ENCODE measurements around the gene SNAP25.

SNAP25 gene

GRCh38 chr20:10253780-10254179 lies 35.1 kb downstream of the SNAP25 start:
- H3K4me3 ChIP-seq (ENCODE audit: low read length): no peak overlapping the region
- DNase-seq (ENCODE audit: low read depth, low spot score): peak; percentile 4

- DNase-seq (ENCODE audit: low read depth, low spot score): no peak
- no peak overlapping the region for H3K4me3 ChIP-seq (ENCODE audit: low read length)
These were observed 37.2 kb downstream of the SNAP25 start for GRCh38 chr20:10255846-10256245.

DNA sequence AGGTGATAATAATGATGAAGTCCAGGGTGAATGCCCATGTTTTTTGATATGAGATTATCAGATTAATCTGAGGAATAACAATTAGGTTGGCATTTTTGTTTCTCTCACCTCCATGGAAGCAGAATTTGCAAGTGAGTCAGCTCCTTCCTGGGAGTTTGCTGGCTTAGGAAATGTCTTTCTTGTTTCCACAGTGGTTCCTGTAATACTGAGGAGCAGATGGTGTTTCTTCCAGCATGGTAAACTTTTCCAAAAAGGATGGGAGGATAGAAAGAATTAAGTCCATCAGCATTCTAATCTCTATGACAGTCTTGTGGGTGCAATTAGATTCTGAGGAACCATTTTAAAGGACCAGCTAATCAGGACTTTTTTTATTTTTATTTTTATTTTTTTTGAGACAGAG lies 40.5 kb downstream of the SNAP25 start:
- DNase-seq (ENCODE audit: low read depth, low spot score): no peak
- H3K4me3 ChIP-seq (ENCODE audit: low read length): no peak overlapping the region

DNA sequence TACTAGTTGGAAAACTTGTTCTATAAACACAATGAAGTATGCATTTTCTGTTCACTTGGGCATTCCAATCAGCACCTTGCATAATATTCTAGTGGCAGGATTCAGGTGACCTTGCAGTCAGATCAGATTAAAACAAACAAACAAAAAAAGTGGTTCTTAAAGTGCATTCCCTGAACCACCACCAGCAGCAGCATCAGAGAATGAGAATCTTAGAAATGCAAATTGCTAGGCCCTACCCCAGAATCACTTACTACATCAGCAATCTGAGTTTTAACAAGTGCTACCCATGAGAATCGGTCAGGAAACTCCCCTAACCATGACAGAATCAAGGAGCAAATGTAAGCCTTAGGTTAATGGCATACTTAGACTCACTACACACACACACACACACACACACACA lies 41.7 kb downstream of the SNAP25 start:
- DNase-seq (ENCODE audit: low read depth, low spot score): no peak
- H3K4me3 ChIP-seq (ENCODE audit: low read length): no peak overlapping the region

DNA sequence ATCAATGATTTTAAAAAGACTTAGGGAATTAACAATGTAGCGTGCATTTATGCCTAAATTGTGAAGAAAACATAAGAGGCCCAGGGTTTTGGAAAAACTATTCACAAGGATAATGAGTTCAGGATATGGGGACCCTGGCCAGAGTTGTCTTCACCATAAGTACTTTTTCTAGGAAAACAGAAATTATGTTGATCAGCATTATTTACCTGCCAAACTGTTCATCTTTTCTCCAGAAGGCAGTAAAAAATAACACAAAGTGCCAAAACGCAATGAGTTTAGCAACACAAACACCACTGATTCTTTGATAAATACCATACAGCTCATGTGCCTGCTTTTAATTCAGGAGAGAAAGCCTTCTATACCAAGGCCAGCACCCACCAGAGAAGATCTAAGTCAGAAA lies 43.1 kb downstream of the SNAP25 start:
- no peak for DNase-seq (ENCODE audit: low read depth, low spot score)
- no peak overlapping the region for H3K4me3 ChIP-seq (ENCODE audit: low read length)

GRCh38 chr20:10263385-10264165 lies 44.9 kb downstream of the SNAP25 start:
- DNase-seq (ENCODE audit: low read depth, low spot score): no peak
- H3K4me3 ChIP-seq (ENCODE audit: low read length): no peak overlapping the region

DNA sequence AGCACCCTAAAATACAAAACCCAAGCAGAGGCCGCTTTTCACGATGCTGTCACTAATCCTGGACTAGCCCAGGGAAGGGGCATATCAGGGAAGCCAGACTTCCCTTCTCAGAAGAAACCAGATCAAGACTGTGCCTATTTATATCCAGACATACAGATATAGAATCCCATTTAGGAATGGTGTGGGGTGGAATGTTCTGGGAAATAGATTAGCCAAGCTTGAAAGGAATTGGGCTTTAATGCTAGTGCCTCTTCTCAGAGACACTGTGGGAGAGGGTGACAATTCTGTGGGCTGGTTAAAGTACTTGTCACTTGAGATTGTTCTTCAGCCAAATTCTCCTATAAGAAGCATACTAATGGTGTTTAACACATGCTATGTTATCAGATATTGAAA lies 45.5 kb downstream of the SNAP25 start:
- no peak overlapping the region for H3K4me3 ChIP-seq (ENCODE audit: low read length)
- no peak for DNase-seq (ENCODE audit: low read depth, low spot score)

DNA sequence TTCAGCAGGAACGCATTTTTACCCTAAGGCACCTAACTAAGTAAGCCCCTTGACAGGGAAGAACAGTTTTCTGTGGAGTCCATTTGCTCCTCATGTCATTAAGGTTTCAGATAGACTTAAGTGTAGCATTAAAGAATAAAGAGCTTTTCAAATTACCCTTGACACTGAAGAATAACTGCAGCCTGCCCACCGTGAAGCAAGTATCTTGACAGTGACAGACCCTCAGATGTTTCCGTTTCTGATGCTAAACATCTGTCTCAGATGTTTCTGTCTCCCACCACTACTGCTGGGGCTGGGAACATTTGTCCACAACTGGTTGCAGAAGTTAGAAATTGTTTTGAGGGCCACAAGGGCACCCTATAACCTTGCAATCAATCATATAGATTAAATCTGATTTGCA lies 50.0 kb downstream of the SNAP25 start:
- no peak for DNase-seq (ENCODE audit: low read depth, low spot score)
- no peak overlapping the region for H3K4me3 ChIP-seq (ENCODE audit: low read length)

DNA sequence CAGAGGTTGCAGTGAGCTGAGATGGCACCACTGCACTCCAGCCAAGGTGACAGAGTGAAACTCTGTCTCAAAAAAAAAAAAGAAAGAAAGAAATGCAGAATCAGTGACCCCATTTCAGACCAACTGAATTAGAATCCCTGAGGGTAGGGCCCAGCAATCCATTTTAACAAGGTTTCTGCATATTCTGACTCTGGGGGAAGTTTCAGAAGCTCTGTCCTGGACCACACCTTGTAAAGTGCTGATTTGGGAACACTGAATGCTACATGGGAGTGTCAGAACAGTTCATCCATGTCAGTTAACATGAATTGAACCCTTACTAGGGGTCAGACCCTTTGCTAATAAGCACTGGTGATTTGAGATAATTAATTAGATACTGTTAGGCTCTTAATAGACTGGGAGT lies 52.0 kb downstream of the SNAP25 start:
- H3K4me3 ChIP-seq (ENCODE audit: low read length): no peak overlapping the region
- no peak for DNase-seq (ENCODE audit: low read depth, low spot score)

- H3K4me3 ChIP-seq (ENCODE audit: low read length): no peak overlapping the region
- DNase-seq (ENCODE audit: low read depth, low spot score): no peak
These were observed 53.0 kb downstream of the SNAP25 start for GRCh38 chr20:10271494-10272219.

DNA sequence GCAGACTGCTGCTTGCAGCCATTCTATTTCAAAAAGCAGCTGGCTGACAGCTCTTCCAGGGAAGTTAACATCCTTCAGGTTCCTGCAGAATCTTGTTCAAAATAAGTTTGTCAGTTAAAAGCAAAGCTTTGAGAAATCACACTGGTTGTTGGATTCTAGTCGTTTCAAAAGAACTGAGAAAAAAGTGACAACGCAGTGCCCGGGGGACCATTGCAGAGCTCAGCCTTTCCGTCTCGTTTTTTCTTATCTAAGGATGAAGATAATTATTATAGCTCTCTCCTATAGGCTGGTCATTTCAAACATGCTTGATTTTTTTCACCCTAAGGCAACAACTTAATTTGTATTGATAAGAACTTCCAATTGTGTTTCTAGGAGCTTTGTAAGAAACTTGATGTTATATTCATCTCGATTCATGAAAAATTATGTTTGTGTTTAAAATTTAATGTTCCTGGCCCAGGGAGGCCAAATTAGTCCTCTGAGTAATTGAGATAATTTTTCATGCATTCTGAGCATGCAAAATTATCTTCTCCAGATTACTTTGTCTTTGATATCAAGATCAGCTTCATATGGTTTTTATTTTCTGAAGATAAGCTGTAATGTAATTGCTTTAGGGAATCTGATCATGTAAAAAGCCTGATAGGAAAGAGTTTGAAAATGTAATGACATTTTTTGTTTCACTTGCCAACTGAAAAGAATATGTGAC lies 58.4 kb downstream of the SNAP25 start:
- DNase-seq (ENCODE audit: low read depth, low spot score): no peak
- H3K4me3 ChIP-seq (ENCODE audit: low read length): no peak overlapping the region

- H3K4me3 ChIP-seq (ENCODE audit: low read length): no peak overlapping the region
- no peak for DNase-seq (ENCODE audit: low read depth, low spot score)
These were observed 59.0 kb downstream of the SNAP25 start for GRCh38 chr20:10277616-10278015.

DNA sequence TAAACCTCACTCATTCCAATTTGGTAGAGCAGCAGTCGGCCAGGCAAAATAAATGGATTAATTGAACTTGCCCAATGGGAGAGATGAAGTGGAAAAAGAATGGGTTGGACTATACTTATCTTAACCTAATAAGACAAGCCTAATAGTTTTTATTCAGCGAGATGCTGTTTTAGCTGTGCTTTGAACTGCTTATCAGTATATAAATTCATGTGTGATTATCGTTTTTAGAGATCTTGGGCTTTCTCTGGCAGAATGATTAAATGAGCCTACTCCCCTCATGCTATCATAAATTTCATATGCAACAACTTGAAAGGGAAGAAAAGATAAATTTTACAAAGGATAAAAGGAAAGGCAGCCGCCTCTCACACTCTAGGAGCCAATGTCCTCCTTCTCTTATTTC lies 59.8 kb downstream of the SNAP25 start:
- no peak for DNase-seq (ENCODE audit: low read depth, low spot score)
- H3K4me3 ChIP-seq (ENCODE audit: low read length): no peak overlapping the region

DNA sequence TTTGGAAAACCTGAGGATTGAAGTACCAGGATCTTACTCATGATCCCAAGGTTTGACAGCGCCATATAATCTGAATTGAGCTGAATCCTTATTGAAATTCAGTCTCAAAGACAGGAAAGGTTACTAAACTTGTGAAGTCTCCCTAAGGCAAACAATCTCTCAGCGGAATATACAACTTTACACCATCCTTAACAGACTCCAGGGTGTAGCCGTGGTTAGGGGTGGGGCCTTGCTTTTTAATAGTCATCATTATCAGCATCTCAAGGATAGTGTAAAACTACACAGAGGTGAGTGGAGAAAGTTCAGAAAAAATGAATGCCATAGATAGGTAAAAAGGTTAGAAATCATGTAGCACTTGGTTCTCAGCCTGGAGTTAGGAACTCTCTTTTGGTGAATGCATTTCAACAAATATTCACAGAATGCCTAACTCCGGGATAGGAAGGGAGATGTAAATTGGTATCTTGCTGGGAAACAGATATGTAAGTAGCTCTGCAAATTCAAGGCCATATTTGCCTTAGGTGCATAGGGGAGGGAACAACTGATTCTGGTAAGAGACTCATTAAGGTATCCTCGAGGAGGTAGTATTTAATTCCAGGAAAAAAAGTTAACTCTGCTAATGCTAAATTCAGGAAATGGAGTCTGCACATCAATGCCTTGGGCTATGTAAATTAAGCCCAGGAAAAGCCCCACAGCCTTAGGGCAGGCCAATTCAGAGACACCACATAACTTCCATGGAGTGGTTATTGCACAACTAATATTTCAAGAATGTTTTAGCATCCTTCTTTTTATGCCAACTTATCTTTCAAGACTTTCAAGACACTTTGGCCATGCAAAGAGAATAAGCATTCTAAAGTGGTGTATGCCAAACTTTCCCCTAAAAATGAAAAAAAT lies 61.6 kb downstream of the SNAP25 start:
- H3K4me3 ChIP-seq (ENCODE audit: low read length): no peak overlapping the region
- no peak for DNase-seq (ENCODE audit: low read depth, low spot score)

DNA sequence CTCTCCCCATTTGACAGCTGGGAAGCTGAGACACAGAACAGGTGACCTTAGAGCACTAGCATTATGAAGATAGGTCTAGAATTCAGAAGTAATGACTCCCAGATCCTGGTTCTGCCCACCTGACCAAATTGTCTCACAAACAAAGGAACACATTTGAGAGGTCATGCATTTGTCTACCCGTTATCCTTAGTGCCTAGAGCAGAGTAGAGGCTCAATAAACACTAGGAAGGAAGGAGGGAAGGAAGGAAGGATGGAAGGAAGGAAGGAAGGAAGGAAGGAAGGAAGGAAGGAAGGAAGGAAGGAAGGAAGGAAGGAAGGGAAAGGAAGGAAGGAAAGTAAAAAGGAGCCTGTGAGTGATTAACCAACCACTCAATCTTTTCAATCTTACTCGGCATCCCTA lies 63.3 kb downstream of the SNAP25 start:
- H3K4me3 ChIP-seq (ENCODE audit: low read length): no peak overlapping the region
- DNase-seq (ENCODE audit: low read depth, low spot score): no peak

DNA sequence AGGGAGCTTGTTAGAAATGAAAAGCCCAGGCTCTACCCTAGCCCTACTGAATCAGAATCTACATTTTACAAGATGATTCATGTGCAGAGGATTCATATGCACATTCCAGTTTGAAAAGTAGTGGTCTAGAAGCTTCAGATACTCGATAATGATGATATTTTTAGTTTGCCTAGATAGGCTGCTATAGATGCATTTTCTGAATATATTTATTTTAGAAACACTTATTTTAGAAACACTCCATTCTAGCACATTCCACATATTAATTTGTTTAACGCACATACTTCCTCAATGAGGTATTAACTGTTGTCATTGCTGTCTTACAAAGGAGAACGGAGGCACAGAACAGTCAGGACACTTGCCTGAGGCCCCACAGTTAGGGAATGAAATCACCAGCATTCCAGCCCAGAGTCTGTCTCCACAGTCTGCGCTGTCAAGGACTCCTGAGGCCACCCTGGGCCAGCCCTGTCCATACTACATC lies 64.4 kb downstream of the SNAP25 start:
- no peak overlapping the region for H3K4me3 ChIP-seq (ENCODE audit: low read length)
- DNase-seq (ENCODE audit: low read depth, low spot score): no peak

- no peak for DNase-seq (ENCODE audit: low read depth, low spot score)
- no peak overlapping the region for H3K4me3 ChIP-seq (ENCODE audit: low read length)
These were observed 67.7 kb downstream of the SNAP25 start for GRCh38 chr20:10286356-10286755.

GRCh38 chr20:10288421-10288820 lies 69.8 kb downstream of the SNAP25 start:
- no peak overlapping the region for H3K4me3 ChIP-seq (ENCODE audit: low read length)
- no peak for DNase-seq (ENCODE audit: low read depth, low spot score)

- DNase-seq (ENCODE audit: low read depth, low spot score): no peak
- H3K4me3 ChIP-seq (ENCODE audit: low read length): no peak overlapping the region
These were observed 70.5 kb downstream of the SNAP25 start for GRCh38 chr20:10288954-10289646.

Measured in Jurkat, Clone E6-1 (cell line).